Spleen (tissue), 11 donors: ENCODE measurements around the gene PHACTR1. TPM values are rescaled to one million over a fixed set of nuclear protein-coding genes. Genes with fewer than 3 reads are reported as not detected.

Experiments used
- DNase-seq: peaks from one replicate; pipeline ENCODE4 v3.0.0-alpha.2; 2020
- H3K27ac ChIP-seq, 8 donors: fragments of 200-600 bp; sonication (generic) in 7 of 8; 1 replicate in 4 of 8; 2 replicates in 4 of 8; pipeline versions ENCODE4 v1.5.0 to v1.8.0; 2016 to 2021; ENCODE audit warnings: inconsistent platforms in 4 of 8, mild to moderate bottlenecking in 4 of 8, moderate library complexity in 1 of 8
- H3K27me3 ChIP-seq, 7 donors: fragments of 200-600 bp; sonication (generic) in 6 of 7; replicated peaks in 1 of 7; 1 replicate in 4 of 7; 2 replicates in 3 of 7; pipeline versions ENCODE4 v1.5.0 to v1.8.0; 2016 to 2021; ENCODE audit warnings: inconsistent platforms in 3 of 7, mild to moderate bottlenecking in 1 of 7
- H3K36me3 ChIP-seq, 6 donors: fragments of 200-600 bp; sonication (generic) in 5 of 6; 1 replicate in 4 of 6; 2 replicates in 2 of 6; pipeline versions ENCODE4 v1.5.0 to v1.8.0; 2016 to 2021; ENCODE audit warnings: inconsistent platforms in 2 of 6
- H3K4me1 ChIP-seq, 6 donors: fragments of 200-600 bp; sonication (generic) in 5 of 6; 1 replicate in 3 of 6; 2 replicates in 3 of 6; pipeline versions ENCODE4 v1.5.0 to v1.8.0; 2016 to 2021; ENCODE audit warnings: inconsistent platforms in 3 of 6
- H3K4me3 ChIP-seq, 8 donors: fragments of 200-600 bp; sonication (generic) in 7 of 8; 1 replicate in 4 of 8; 2 replicates in 4 of 8; pipeline versions ENCODE4 v1.5.0 to v1.8.0; 2016 to 2021; ENCODE audit warnings: inconsistent platforms in 4 of 8, mild to moderate bottlenecking in 4 of 8, moderate library complexity in 2 of 8
- H3K9me3 ChIP-seq, 8 donors: fragments of 200-600 bp; sonication (generic) in 7 of 8; 1 replicate in 4 of 8; 2 replicates in 4 of 8; pipeline versions ENCODE4 v1.5.0 to v1.8.0; 2016 to 2021; ENCODE audit warnings: inconsistent platforms in 4 of 8
- POLR2A ChIP-seq, 3 donors: fragments of 450-650 bp; IDR thresholded peaks; one replicate each; pipeline ENCODE4 v1.5.1; 2017; ENCODE audit warnings: antibody characterized with exemption in 3 of 3, mild to moderate bottlenecking in 1 of 3
- POLR2AphosphoS5 ChIP-seq, 3 donors: sonication (generic); formaldehyde crosslinking; IDR thresholded peaks; one replicate each; pipeline ENCODE4 v1.5.1; 2017; ENCODE audit warnings: antibody characterized with exemption in 3 of 3
- WGBS, 5 donors: extraction: QIAGEN DNeasy Blood & Tissue Kit in 3 of 5; methylation state at CpG; one replicate each; pipeline versions ENCODE4 v1.1.5 to v1.1.7; 2013 to 2018; 5-methylcytosine and 5-hydroxymethylcytosine counted together
- intact Hi-C: fragments of 100-400 bp; cut with DNase I; formaldehyde crosslinking; loops from one replicate; pipeline ENCODE4 v1.15.0; 2023; ENCODE audit warnings: low total_unique reads
- polyA plus RNA-seq, 3 donors: library from polyadenylated mRNA; stranded (reverse); fragments of 200-250 nt; gene quantifications; one replicate each; pipeline ENCODE4 v1.2.1, GENCODE V29; 2013
- total RNA-seq, 7 donors: library from RNA; depleted of rRNA in 3 of 7; stranded (reverse); fragments of >200 nt in 3 of 7; fragmentation: NEBNext Ultra II Directional in 4 of 7; extraction: Animal tissue kit (Norgen Biotek cat#: 25700) in 4 of 7; gene quantifications; one replicate each; pipeline versions ENCODE4 v1.1.0 to v1.2.1, GENCODE V29; 2016 to 2021
- TF ChIP-seq, protein P1 (sequence below), 11 experiments: fragments of 200-600 bp in 7 of 11; fragments of 450-650 bp in 4 of 11; sonication (generic) in 4 of 11; IDR thresholded peaks in 8 of 11; conservative IDR thresholded peaks in 3 of 11; 1 replicate in 7 of 11; 2 replicates in 4 of 11; pipeline versions ENCODE4 v1.4.0 to v1.8.0; 2016 to 2021; ENCODE audit warnings: antibody characterized with exemption in 11 of 11, inconsistent platforms in 4 of 11, mild to moderate bottlenecking in 1 of 11
- donor health status: healthy with polysubstance abuse.
- donor health status: DM: no; HTN: no; CAD: no; lungs with moderate emphysema.
- donor health status: DM: no; HTN: no; CAD: no.
- donor health status: Bipolar disorder and iron deficiency.
- donor health status: healthy.
- donor health status: DM: no; HTN: no; CAD: no.
- donor health status: DM: yes; HTN: yes; CAD: no.

Gene PHACTR1
- total and polyA plus RNA-seq, 10 donors = 8.5 to 45.3 (median 30.8) TPM

- Histone ChIP-seq H3K36me3 (no peaks in the 10 kb centered on the region), H3K27me3 (no peaks in the 10 kb centered on the region), H3K9me3 (no peaks in the 10 kb centered on the region), H3K4me3 (no peak overlapping the region), H3K27ac (no peak overlapping the region), H3K4me1 (peaks cover 0 to 14% (median 3%) of the 10 kb centered on the region in 6 donors)
- intact Hi-C loops = no loop called here
- no peak for DNase-seq
- 86 to 94% (median 89%) methylated on average over 3 of the region's 3 CpGs for WGBS, 5 donors
- no peak for TF ChIP-seq POLR2A (IDR thresholded peaks at IDR 0.05)
- TF ChIP-seq, protein P1, sequence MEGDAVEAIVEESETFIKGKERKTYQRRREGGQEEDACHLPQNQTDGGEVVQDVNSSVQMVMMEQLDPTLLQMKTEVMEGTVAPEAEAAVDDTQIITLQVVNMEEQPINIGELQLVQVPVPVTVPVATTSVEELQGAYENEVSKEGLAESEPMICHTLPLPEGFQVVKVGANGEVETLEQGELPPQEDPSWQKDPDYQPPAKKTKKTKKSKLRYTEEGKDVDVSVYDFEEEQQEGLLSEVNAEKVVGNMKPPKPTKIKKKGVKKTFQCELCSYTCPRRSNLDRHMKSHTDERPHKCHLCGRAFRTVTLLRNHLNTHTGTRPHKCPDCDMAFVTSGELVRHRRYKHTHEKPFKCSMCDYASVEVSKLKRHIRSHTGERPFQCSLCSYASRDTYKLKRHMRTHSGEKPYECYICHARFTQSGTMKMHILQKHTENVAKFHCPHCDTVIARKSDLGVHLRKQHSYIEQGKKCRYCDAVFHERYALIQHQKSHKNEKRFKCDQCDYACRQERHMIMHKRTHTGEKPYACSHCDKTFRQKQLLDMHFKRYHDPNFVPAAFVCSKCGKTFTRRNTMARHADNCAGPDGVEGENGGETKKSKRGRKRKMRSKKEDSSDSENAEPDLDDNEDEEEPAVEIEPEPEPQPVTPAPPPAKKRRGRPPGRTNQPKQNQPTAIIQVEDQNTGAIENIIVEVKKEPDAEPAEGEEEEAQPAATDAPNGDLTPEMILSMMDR (IDR thresholded peaks at IDR 0.05 in 8 of 11, conservative IDR thresholded peaks at IDR 0.05 in 3 of 11) = no peak
- TF ChIP-seq POLR2AphosphoS5 (IDR thresholded peaks at IDR 0.05) = no peak
These were observed 426.0 kb downstream of the PHACTR1 start for GRCh38 chr6:13142611-13143010.

GRCh38 chr6:13146442-13146841 is 429.9 kb downstream of the PHACTR1 start:
- Histone ChIP-seq H3K36me3 (no peaks in the 10 kb centered on the region), H3K9me3 (no peaks in the 10 kb centered on the region), H3K4me1 (peaks cover 0 to 6% (median 0%) of the 10 kb centered on the region in 6 donors), H3K27ac (no peak overlapping the region), H3K27me3 (no peaks in the 10 kb centered on the region), H3K4me3 (no peak overlapping the region)
- intact Hi-C loops = no loop called here
- TF ChIP-seq, protein P1 (IDR thresholded peaks at IDR 0.05 in 8 of 11, conservative IDR thresholded peaks at IDR 0.05 in 3 of 11) = no peak
- TF ChIP-seq POLR2AphosphoS5 (IDR thresholded peaks at IDR 0.05) = no peak
- no peak for TF ChIP-seq POLR2A (IDR thresholded peaks at IDR 0.05)
- no peak for DNase-seq
- 92 to 96% (median 93%) methylated on average over 3 of the region's 3 CpGs for WGBS, 5 donors

- Histone ChIP-seq H3K27me3 (no peaks in the 10 kb centered on the region), H3K4me3 (no peak overlapping the region), H3K4me1 (no peaks in the 10 kb centered on the region), H3K27ac (no peak overlapping the region), H3K9me3 (no peaks in the 10 kb centered on the region), H3K36me3 (no peaks in the 10 kb centered on the region)
- TF ChIP-seq POLR2A (IDR thresholded peaks at IDR 0.05) (no peak), POLR2AphosphoS5 (IDR thresholded peaks at IDR 0.05) (no peak)
- TF ChIP-seq, protein P1 (IDR thresholded peaks at IDR 0.05 in 8 of 11, conservative IDR thresholded peaks at IDR 0.05 in 3 of 11) = no peak
- intact Hi-C loops = no loop called here
- no peak for DNase-seq
- 75 to 89% (median 89%) methylated on average over 1 of the region's 1 CpG for WGBS, 5 donors
These were observed 430.8 kb downstream of the PHACTR1 start for GRCh38 chr6:13147376-13147775.

DNA sequence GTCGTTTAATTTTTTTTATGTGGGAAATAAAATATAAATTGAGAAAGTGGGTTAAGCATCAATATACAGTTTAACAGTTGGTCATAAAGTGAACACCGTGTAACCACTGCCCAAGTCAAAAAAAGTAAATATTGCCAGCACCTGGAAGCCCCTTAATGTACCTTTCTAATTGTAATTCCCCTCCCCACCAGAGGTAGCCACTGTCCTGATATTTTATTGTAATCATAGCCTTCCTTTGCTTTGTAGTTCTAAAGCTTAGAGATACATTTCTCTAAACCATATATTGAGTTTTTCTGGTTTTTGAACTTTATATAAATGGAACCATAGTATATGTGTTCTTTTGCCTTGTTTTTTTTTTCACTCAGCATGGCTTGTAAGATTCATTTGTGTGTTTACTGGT is 431.2 kb downstream of the PHACTR1 start:
- Histone ChIP-seq H3K36me3 (no peaks in the 10 kb centered on the region), H3K27ac (no peak overlapping the region), H3K4me1 (no peaks in the 10 kb centered on the region), H3K27me3 (no peaks in the 10 kb centered on the region), H3K4me3 (no peak overlapping the region), H3K9me3 (no peaks in the 10 kb centered on the region)
- TF ChIP-seq POLR2A (IDR thresholded peaks at IDR 0.05) (no peak), POLR2AphosphoS5 (IDR thresholded peaks at IDR 0.05) (no peak)
- TF ChIP-seq, protein P1 (IDR thresholded peaks at IDR 0.05 in 8 of 11, conservative IDR thresholded peaks at IDR 0.05 in 3 of 11) = no peak
- DNase-seq = no peak
- intact Hi-C loops = no loop called here
- WGBS, 5 donors = 71 to 83% (median 83%) methylated on average over 2 of the region's 2 CpGs
